NCI-H1436 (cell line): ENCODE data around the gene BABAM2.
"Not testable (repeated sequence)": the region's sequence is repeated elsewhere in the genome, so short reads cannot be mapped to it uniquely, and the experiment has no call there.

Source experiments
- DNase-seq: peaks from one replicate; lab custom pipeline; 2025; lab: John Stamatoyannopoulos, UW

The BABAM2 gene

GRCh38 chr2:28316546-28317335 lies 426.2 kb downstream of the BABAM2 start:
- DNase-seq, result no peak

- no peak for DNase-seq
These were observed 426.9 kb downstream of the BABAM2 start for GRCh38 chr2:28317390-28317789.

- no peak for DNase-seq
These were observed 427.5 kb downstream of the BABAM2 start for GRCh38 chr2:28318023-28318422.

- DNase-seq, result no peak
These were observed 428.1 kb downstream of the BABAM2 start for GRCh38 chr2:28318462-28319117.

- no peak for DNase-seq
These were observed 428.8 kb downstream of the BABAM2 start for GRCh38 chr2:28319118-28320008.

- DNase-seq, result no peak
These were observed 429.5 kb downstream of the BABAM2 start for GRCh38 chr2:28320009-28320365.

- DNase-seq, result no peak
These were observed 429.8 kb downstream of the BABAM2 start for GRCh38 chr2:28320371-28320770.

GRCh38 chr2:28321426-28321825 lies 430.9 kb downstream of the BABAM2 start:
- no peak for DNase-seq

GRCh38 chr2:28322051-28322450 lies 431.5 kb downstream of the BABAM2 start:
- DNase-seq, result no peak

GRCh38 chr2:28322456-28322855 lies 431.9 kb downstream of the BABAM2 start:
- DNase-seq, result no peak

GRCh38 chr2:28322981-28323396 lies 432.5 kb downstream of the BABAM2 start:
- no peak for DNase-seq

GRCh38 chr2:28325173-28325566 lies 434.6 kb downstream of the BABAM2 start:
- no peak for DNase-seq

GRCh38 chr2:28325567-28326468 lies 435.3 kb downstream of the BABAM2 start:
- DNase-seq, result no peak

- no peak for DNase-seq
These were observed 435.9 kb downstream of the BABAM2 start for GRCh38 chr2:28326469-28326805.

- DNase-seq, result no peak
These were observed 436.5 kb downstream of the BABAM2 start for GRCh38 chr2:28326881-28327505.

- DNase-seq, result no peak
These were observed 437.0 kb downstream of the BABAM2 start for GRCh38 chr2:28327581-28327955.

- DNase-seq, result no peak
These were observed 437.7 kb downstream of the BABAM2 start for GRCh38 chr2:28327956-28328922.

GRCh38 chr2:28329184-28329583 lies 438.7 kb downstream of the BABAM2 start:
- DNase-seq, result no peak

- DNase-seq, result not testable (repeated sequence)
These were observed 440.2 kb downstream of the BABAM2 start for GRCh38 chr2:28330722-28331121.

GRCh38 chr2:28331797-28332196 lies 441.3 kb downstream of the BABAM2 start:
- not testable (repeated sequence) for DNase-seq
